Measurements from ENCODE around the gene KDM8. TPM values are rescaled to one million over a fixed set of nuclear protein-coding genes. Genes with fewer than 3 reads are reported as not detected.

KDM8 gene
- total RNA-seq, 1 donor from 2014 or later: 9.9 TPM

GRCh38 chr16:27208081-27208680 is 4.9 kb downstream of the KDM8 start:
- no peaks in the 10 kb centered on the region for H3K36me3 ChIP-seq (ENCODE audit: control insufficient read depth, insufficient read depth, low read length)
- TF ChIP-seq CTCF (IDR thresholded peaks at IDR 0.05; ENCODE audit: insufficient read depth, low read length, poor library complexity, severe bottlenecking): no peak
- H3K27me3 ChIP-seq (ENCODE audit: control insufficient read depth, insufficient read depth, low read length): no peaks in the 10 kb centered on the region
- no peak for DNase-seq (ENCODE audit: low read depth)
- H3K4me3 ChIP-seq (ENCODE audit: low read depth, low read length): no peak overlapping the region

GRCh38 chr16:27208796-27209195 is 5.5 kb downstream of the KDM8 start:
- Histone ChIP-seq H3K4me3 (ENCODE audit: low read depth, low read length) (no peak overlapping the region), H3K36me3 (ENCODE audit: control insufficient read depth, insufficient read depth, low read length) (no peaks in the 10 kb centered on the region), H3K27me3 (ENCODE audit: control insufficient read depth, insufficient read depth, low read length) (no peaks in the 10 kb centered on the region)
- TF ChIP-seq CTCF (IDR thresholded peaks at IDR 0.05; ENCODE audit: insufficient read depth, low read length, poor library complexity, severe bottlenecking): no peak
- no peak for DNase-seq (ENCODE audit: low read depth)

GRCh38 chr16:27209591-27209990 is 6.3 kb downstream of the KDM8 start:
- TF ChIP-seq CTCF (IDR thresholded peaks at IDR 0.05; ENCODE audit: insufficient read depth, low read length, poor library complexity, severe bottlenecking): no peak
- Histone ChIP-seq H3K27me3 (ENCODE audit: control insufficient read depth, insufficient read depth, low read length) (no peaks in the 10 kb centered on the region), H3K4me3 (ENCODE audit: low read depth, low read length) (no peak overlapping the region), H3K36me3 (ENCODE audit: control insufficient read depth, insufficient read depth, low read length) (no peaks in the 10 kb centered on the region)
- no peak for DNase-seq (ENCODE audit: low read depth)

- H3K36me3 ChIP-seq (ENCODE audit: control insufficient read depth, insufficient read depth, low read length): no peaks in the 10 kb centered on the region
- H3K27me3 ChIP-seq (ENCODE audit: control insufficient read depth, insufficient read depth, low read length): no peaks in the 10 kb centered on the region
- H3K4me3 ChIP-seq (ENCODE audit: low read depth, low read length): no peak overlapping the region
- no peak for TF ChIP-seq CTCF (IDR thresholded peaks at IDR 0.05; ENCODE audit: insufficient read depth, low read length, poor library complexity, severe bottlenecking)
- no peak for DNase-seq (ENCODE audit: low read depth)
Observed at GRCh38 chr16:27210174-27210573, 6.8 kb downstream of the KDM8 start.

GRCh38 chr16:27211026-27211425 is 7.7 kb downstream of the KDM8 start:
- no peak for TF ChIP-seq CTCF (IDR thresholded peaks at IDR 0.05; ENCODE audit: insufficient read depth, low read length, poor library complexity, severe bottlenecking)
- Histone ChIP-seq H3K4me3 (ENCODE audit: low read depth, low read length) (no peak overlapping the region), H3K36me3 (ENCODE audit: control insufficient read depth, insufficient read depth, low read length) (no peaks in the 10 kb centered on the region), H3K27me3 (ENCODE audit: control insufficient read depth, insufficient read depth, low read length) (no peaks in the 10 kb centered on the region)
- no peak for DNase-seq (ENCODE audit: low read depth)
